Measurements from ENCODE around the gene EHMT1.
"Not testable (repeated sequence)": the region's sequence is repeated elsewhere in the genome, so short reads cannot be mapped to it uniquely, and the experiment has no call there.

Gene EHMT1

GRCh38 chr9:137725598-137725997 lies 106.8 kb downstream of the EHMT1 start:
- Histone ChIP-seq H3F3A (ENCODE audit: insufficient read depth, low read length) (no peaks in the 10 kb centered on the region; the same call in 1 of the 2 replicates), H3K9me2 (replicated peaks; ENCODE audit: insufficient read depth, low read length) (no peaks in the 10 kb centered on the region), H3K9me3 (replicated peaks; ENCODE audit: insufficient read depth, low read length) (no peaks in the 10 kb centered on the region), H3K27ac (ENCODE audit: low read length) (no peak overlapping the region), H4K20me1 (ENCODE audit: insufficient read depth, low read length) (no peaks in the 10 kb centered on the region), H3K4me3 (ENCODE audit: low read length) (no peak overlapping the region), H3K27me3 (replicated peaks; ENCODE audit: insufficient read depth, low read length) (no peaks in the 10 kb centered on the region), H3K4me2 (ENCODE audit: low read depth, low read length) (no peak overlapping the region), H3K9ac (ENCODE audit: low read length) (no peak overlapping the region), H3K79me2 (ENCODE audit: low read length) (peaks cover 45% of the 10 kb centered on the region), H3K4me1 (ENCODE audit: low read length) (no peaks in the 10 kb centered on the region), H2AFZ (ENCODE audit: low read length) (no peak overlapping the region), H3K36me3 (replicated peaks; ENCODE audit: insufficient read depth, low read length) (no peaks in the 10 kb centered on the region)
- TF ChIP-seq EZH2 (optimal IDR thresholded peaks at IDR 0.05; ENCODE audit: low read depth, low read length) (no peak), EZH2phosphoT487 (IDR thresholded peaks at IDR 0.05; ENCODE audit: low read length) (no peak), CTCF (IDR thresholded peaks at IDR 0.05; ENCODE audit: low read length) (no peak)
- DNase-seq = no peak

- not testable (repeated sequence) for H4K20me1 ChIP-seq (ENCODE audit: insufficient read depth, low read length); H3K9me3 ChIP-seq (replicated peaks; ENCODE audit: insufficient read depth, low read length); H3K9me2 ChIP-seq (replicated peaks; ENCODE audit: insufficient read depth, low read length); H3K4me1 ChIP-seq (ENCODE audit: low read length); H3K4me2 ChIP-seq (ENCODE audit: low read depth, low read length); H3F3A ChIP-seq (ENCODE audit: insufficient read depth, low read length); H3K4me3 ChIP-seq (ENCODE audit: low read length); H3K27ac ChIP-seq (ENCODE audit: low read length); H2AFZ ChIP-seq (ENCODE audit: low read length); DNase-seq; H3K9ac ChIP-seq (ENCODE audit: low read length); H3K36me3 ChIP-seq (replicated peaks; ENCODE audit: insufficient read depth, low read length); H3K27me3 ChIP-seq (replicated peaks; ENCODE audit: insufficient read depth, low read length)
- H3K79me2 ChIP-seq (ENCODE audit: low read length) = peaks cover 45% of the 10 kb centered on the region
These were observed 107.5 kb downstream of the EHMT1 start for GRCh38 chr9:137726336-137726735.

- Histone ChIP-seq H3K9me2 (replicated peaks; ENCODE audit: insufficient read depth, low read length) (no peaks in the 10 kb centered on the region), H3K79me2 (ENCODE audit: low read length) (peaks cover 40% of the 10 kb centered on the region), H4K20me1 (ENCODE audit: insufficient read depth, low read length) (no peaks in the 10 kb centered on the region), H3K4me1 (ENCODE audit: low read length) (no peaks in the 10 kb centered on the region), H2AFZ (ENCODE audit: low read length) (no peak overlapping the region), H3K27ac (ENCODE audit: low read length) (no peak overlapping the region), H3F3A (ENCODE audit: insufficient read depth, low read length) (no peaks in the 10 kb centered on the region), H3K9ac (ENCODE audit: low read length) (no peak overlapping the region), H3K4me3 (ENCODE audit: low read length) (no peak overlapping the region), H3K36me3 (replicated peaks; ENCODE audit: insufficient read depth, low read length) (no peaks in the 10 kb centered on the region), H3K9me3 (replicated peaks; ENCODE audit: insufficient read depth, low read length) (no peaks in the 10 kb centered on the region), H3K27me3 (replicated peaks; ENCODE audit: insufficient read depth, low read length) (no peaks in the 10 kb centered on the region), H3K4me2 (ENCODE audit: low read depth, low read length) (no peak overlapping the region)
- TF ChIP-seq EZH2 (optimal IDR thresholded peaks at IDR 0.05; ENCODE audit: low read depth, low read length) = no peak
- TF ChIP-seq EZH2phosphoT487 (IDR thresholded peaks at IDR 0.05; ENCODE audit: low read length) = no peak
- TF ChIP-seq CTCF (IDR thresholded peaks at IDR 0.05; ENCODE audit: low read length) = no peak
- no peak for DNase-seq
These were observed 108.0 kb downstream of the EHMT1 start for GRCh38 chr9:137726764-137727163.

GRCh38 chr9:137727716-137728115 lies 108.9 kb downstream of the EHMT1 start:
- Histone ChIP-seq H3K9ac (ENCODE audit: low read length) (no peak overlapping the region), H3K4me1 (ENCODE audit: low read length) (no peaks in the 10 kb centered on the region), H3K9me2 (replicated peaks; ENCODE audit: insufficient read depth, low read length) (no peaks in the 10 kb centered on the region), H3F3A (ENCODE audit: insufficient read depth, low read length) (no peaks in the 10 kb centered on the region), H3K36me3 (replicated peaks; ENCODE audit: insufficient read depth, low read length) (no peaks in the 10 kb centered on the region), H3K27ac (ENCODE audit: low read length) (no peak overlapping the region), H3K4me2 (ENCODE audit: low read depth, low read length) (no peak overlapping the region), H3K27me3 (replicated peaks; ENCODE audit: insufficient read depth, low read length) (no peaks in the 10 kb centered on the region), H3K79me2 (ENCODE audit: low read length) (peaks cover 31% of the 10 kb centered on the region), H2AFZ (ENCODE audit: low read length) (no peak overlapping the region), H3K9me3 (replicated peaks; ENCODE audit: insufficient read depth, low read length) (no peaks in the 10 kb centered on the region), H3K4me3 (ENCODE audit: low read length) (no peak overlapping the region), H4K20me1 (ENCODE audit: insufficient read depth, low read length) (no peaks in the 10 kb centered on the region)
- DNase-seq = no peak
- no peak for TF ChIP-seq EZH2 (optimal IDR thresholded peaks at IDR 0.05; ENCODE audit: low read depth, low read length)
- TF ChIP-seq EZH2phosphoT487 (IDR thresholded peaks at IDR 0.05; ENCODE audit: low read length) = no peak
- no peak for TF ChIP-seq CTCF (IDR thresholded peaks at IDR 0.05; ENCODE audit: low read length)

Measured in MM.1S (cell line).